HepG2 (cell line): Measurements from ENCODE around the gene TPSD1. TPM values are rescaled to one million over a fixed set of nuclear protein-coding genes. Genes with fewer than 3 reads are reported as not detected.

Source experiments
- ATAC-seq: fragments of 200-7000 bp; cut with Tn5 transposase; 3 replicates; pipeline ENCODE4 v1.9.1; 2020; ENCODE audit warnings: mild to moderate bottlenecking, moderate library complexity
- BruUV-seq: library from RNA; stranded (reverse); fragments of 400-500 nt; replicated peaks from 2 replicates; lab custom pipeline; 2021; lab: Mats Ljungman, UMichigan
- CTCF ChIA-PET: fragments of 300-600 bp; formaldehyde crosslinking; extraction: SDS; loops from one replicate; lab custom pipeline; 2021; ENCODE audit warnings: low total read pairs, inconsistent platforms, low intra/inter-chr PET ratio; lab: Yijun Ruan, JAX
- POLR2A ChIA-PET: fragments of 350-600 bp; sonication (Branson Sonifier 250); formaldehyde crosslinking; loops from one replicate; lab custom pipeline; 2020; ENCODE audit warnings: antibody characterized with exemption, inconsistent platforms; lab: Yijun Ruan, JAX
- DNase-seq: peaks from one replicate; pipeline ENCODE4 v3.0.0-alpha.2; 2015; ENCODE audit warnings: low spot score
- FAIRE-seq: peaks from 3 replicates; lab custom pipeline; 2011; peaks lifted over from hg19 to GRCh38; lab: Jason Lieb, UNC
- H2AFZ ChIP-seq: one replicate; pipeline ENCODE4 v1.6.1; 2011; ENCODE audit warnings: low read length, inconsistent platforms
- H3K27ac ChIP-seq: fragments of 300-600 bp; 3 replicates; pipeline ENCODE4 v1.8.0; 2011; ENCODE audit warnings: mixed run types, mild to moderate bottlenecking, mixed read lengths, low read length, inconsistent platforms; ENCODE audit not compliant: insufficient read depth; ENCODE audit errors: extremely low read length
- H3K27me3 ChIP-seq, 2 experiments: fragments of 200-600 bp in 1 of 2; 2 replicates in 1 of 2; 3 replicates in 1 of 2; pipeline versions ENCODE4 v1.6.0 to v1.8.0; 2011; ENCODE audit warnings: low read length in 2 of 2, mild to moderate bottlenecking in 2 of 2, moderate library complexity in 2 of 2, inconsistent platforms in 1 of 2; ENCODE audit not compliant: insufficient read depth in 2 of 2, control insufficient read depth in 1 of 2
- H3K36me3 ChIP-seq, 2 experiments: fragments of 200-600 bp in 1 of 2; replicated peaks in 1 of 2; 2 replicates in 1 of 2; 3 replicates in 1 of 2; pipeline versions ENCODE4 v1.5.1 to v1.8.0; 2011; ENCODE audit warnings: low read length in 2 of 2, inconsistent platforms in 1 of 2; ENCODE audit not compliant: insufficient read depth in 2 of 2, control insufficient read depth in 1 of 2
- H3K4me1 ChIP-seq: 2 replicates; pipeline ENCODE4 v1.5.1; 2012; ENCODE audit warnings: low read length, inconsistent platforms; ENCODE audit not compliant: insufficient read depth
- H3K4me2 ChIP-seq: 2 replicates; pipeline ENCODE4 v1.6.0; 2011; ENCODE audit warnings: low read depth, low read length, inconsistent platforms
- H3K4me3 ChIP-seq, 3 experiments: fragments of 200-600 bp in 1 of 3; sonication (generic), shearing (Covaris generic) in 1 of 3; replicated peaks in 1 of 3; 2 replicates each; pipeline ENCODE4 v1.5.1; 2011 to 2016; ENCODE audit warnings: low read length in 3 of 3, inconsistent platforms in 2 of 3, low read depth in 2 of 3, mild to moderate bottlenecking in 2 of 3, control low read depth in 1 of 3, mixed read lengths in 1 of 3; ENCODE audit not compliant: insufficient read depth in 1 of 3
- H3K79me2 ChIP-seq: one replicate; pipeline ENCODE4 v1.6.1; 2011; ENCODE audit warnings: low read length, inconsistent platforms; ENCODE audit not compliant: insufficient read depth
- H3K9ac ChIP-seq: 2 replicates; pipeline ENCODE4 v1.6.0; 2011; ENCODE audit warnings: mild to moderate bottlenecking, low read depth, low read length, inconsistent platforms; ENCODE audit not compliant: insufficient read depth
- H3K9me3 ChIP-seq: 2 replicates; pipeline ENCODE4 v1.5.1; 2012; ENCODE audit warnings: mild to moderate bottlenecking, low read length
- H4K20me1 ChIP-seq: 2 replicates; pipeline ENCODE4 v1.6.0; 2011; ENCODE audit warnings: inconsistent platforms, mild to moderate bottlenecking, low read length, moderate library complexity; ENCODE audit not compliant: insufficient read depth
- JUND ChIP-seq: sonication (generic); formaldehyde crosslinking; IDR thresholded peaks from 2 replicates; pipeline ENCODE4 v1.8.0; 2022; ENCODE audit warnings: mild to moderate bottlenecking, missing genetic modification reagents
- ZFP37 ChIP-seq: sonication (generic); formaldehyde crosslinking; IDR thresholded peaks from 2 replicates; pipeline ENCODE4 v1.4.0; 2020; ENCODE audit warnings: missing genetic modification reagents, borderline replicate concordance
- ZNF737 ChIP-seq: sonication (generic); formaldehyde crosslinking; IDR thresholded peaks from 2 replicates; pipeline ENCODE4 v1.5.0; 2020; ENCODE audit warnings: missing genetic modification reagents, mild to moderate bottlenecking, borderline replicate concordance
- WGBS: methylation state at CpG from one replicate; pipeline ENCODE4 v1.1.6; 2017; ENCODE audit warnings: low lambda C conversion rate; 5-methylcytosine and 5-hydroxymethylcytosine counted together
- in situ Hi-C: cut with HindIII; loops from 2 replicates; pipeline ENCODE4 v1.10.0; 2017; ENCODE audit warnings: low pct_unique_long_range_greater_than_20kb; ENCODE audit not compliant: extremely low pct_ligation_motif_present
- intact Hi-C: fragments of 100-400 bp; cut with micrococcal nuclease; formaldehyde crosslinking; loops from one replicate; pipeline ENCODE4 v1.10.0; 2022; ENCODE audit not compliant: unreplicated experiment
- polyA plus RNA-seq, 8 experiments: library from polyadenylated mRNA; depleted of rRNA in 3 of 8; stranded (reverse) in 7 of 8; unstranded in 1 of 8; fragments of >200 nt; fragmentation: Illumina TruSeq in 4 of 8; extraction: Trizol in 4 of 8; gene quantifications; 2 replicates each; pipeline versions ENCODE4 v1.2.1 to v1.2.3, GENCODE V29; 2011 to 2016; ENCODE audit warnings: low read depth in 4 of 8, missing spikeins in 1 of 8, mixed read lengths in 1 of 8; ENCODE audit not compliant: insufficient read depth in 1 of 8
- total RNA-seq, 5 experiments: library from RNA; depleted of rRNA; stranded (reverse); fragments of >200 nt; fragmentation: Illumina TruSeq; extraction: Trizol; gene quantifications; 2 replicates each; pipeline ENCODE4 v1.2.3, GENCODE V29; 2016; ENCODE audit warnings: low read depth in 1 of 5
- TF ChIP-seq, protein P1 (sequence below): sonication (generic); formaldehyde crosslinking; IDR thresholded peaks from 2 replicates; pipeline ENCODE4 v1.5.1; 2020; ENCODE audit warnings: missing genetic modification reagents, mild to moderate bottlenecking, borderline replicate concordance

Gene TPSD1
- total and polyA plus RNA-seq, 2 of the 13 experiments (the other 11 are each of a cell fraction or from before 2014, with no cell fraction given), result not detected

DNA sequence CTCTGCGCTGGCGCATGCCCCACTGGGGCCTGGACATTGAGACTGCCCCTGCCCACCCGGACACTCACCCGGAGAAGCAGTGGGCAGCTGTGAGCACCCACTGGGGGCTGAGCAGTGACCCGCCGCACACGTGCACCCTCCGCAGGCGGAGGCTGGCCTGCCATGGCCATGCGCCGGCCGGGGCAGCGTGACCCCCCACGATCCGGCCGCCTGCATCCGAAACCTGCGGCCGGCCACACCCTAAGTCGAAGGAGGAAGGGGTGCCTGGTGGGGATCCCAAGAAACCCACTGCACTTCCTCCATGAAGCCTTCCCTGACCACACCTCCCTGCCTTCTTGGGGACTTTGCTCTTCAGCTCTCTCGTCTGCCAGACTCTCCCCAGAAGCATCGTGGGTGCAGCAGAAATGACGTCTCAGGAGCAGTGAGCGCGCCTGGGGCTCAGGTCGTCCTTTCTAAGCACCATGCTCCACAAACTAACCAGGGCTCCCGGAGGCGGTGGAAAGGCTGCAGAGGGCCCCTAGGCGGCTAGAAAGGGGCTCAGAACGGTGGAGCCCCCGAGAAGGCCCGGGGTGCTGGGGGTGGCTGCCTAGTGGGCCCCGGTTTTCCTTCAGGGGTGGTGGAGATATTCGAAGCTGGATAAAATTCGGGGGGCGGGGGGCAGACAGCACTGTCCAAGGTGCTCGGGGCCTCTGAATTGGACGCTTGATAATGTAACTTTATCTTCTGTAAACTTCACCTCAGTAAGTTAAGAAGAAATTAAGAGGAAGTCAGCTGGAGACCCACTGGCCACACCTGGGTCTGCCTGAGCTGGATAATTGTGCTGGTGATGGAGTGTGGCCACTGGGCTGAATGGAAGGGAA, 32.3 kb upstream of the TPSD1 start:
- no TSS peak for BruUV-seq
- H3K27ac ChIP-seq, result no peak overlapping the region
- H3K79me2 ChIP-seq, result no peaks in the 10 kb centered on the region
- in situ Hi-C loops, result loop anchor here (25.0 kb wide), 1 partner anchor 411 kb away; the partner anchor contains the start of gene GNG13
- CTCF ChIA-PET, result no interaction called here
- H3K4me3 ChIP-seq, result no peak overlapping the region
- DNase-seq (no peak), ATAC-seq (no peak), FAIRE-seq (no peak)
- H3K27me3 ChIP-seq, result peaks cover 10 to 44% of the 10 kb centered on the region in 2 experiments; a peak in 4 of 5 replicates
- POLR2A ChIA-PET, result no interaction called here
- no peak overlapping the region for H3K9ac ChIP-seq
- WGBS, result 36% methylated on average over 22 of the region's 38 CpGs
- H3K4me2 ChIP-seq, result no peak overlapping the region
- no peak for TF ChIP-seq ZNF737 (CRISPR knock-in tag)
- no peak for TF ChIP-seq JUND (CRISPR knock-in tag)
- no peak for TF ChIP-seq ZFP37 (CRISPR knock-in tag)
- TF ChIP-seq, protein P1, sequence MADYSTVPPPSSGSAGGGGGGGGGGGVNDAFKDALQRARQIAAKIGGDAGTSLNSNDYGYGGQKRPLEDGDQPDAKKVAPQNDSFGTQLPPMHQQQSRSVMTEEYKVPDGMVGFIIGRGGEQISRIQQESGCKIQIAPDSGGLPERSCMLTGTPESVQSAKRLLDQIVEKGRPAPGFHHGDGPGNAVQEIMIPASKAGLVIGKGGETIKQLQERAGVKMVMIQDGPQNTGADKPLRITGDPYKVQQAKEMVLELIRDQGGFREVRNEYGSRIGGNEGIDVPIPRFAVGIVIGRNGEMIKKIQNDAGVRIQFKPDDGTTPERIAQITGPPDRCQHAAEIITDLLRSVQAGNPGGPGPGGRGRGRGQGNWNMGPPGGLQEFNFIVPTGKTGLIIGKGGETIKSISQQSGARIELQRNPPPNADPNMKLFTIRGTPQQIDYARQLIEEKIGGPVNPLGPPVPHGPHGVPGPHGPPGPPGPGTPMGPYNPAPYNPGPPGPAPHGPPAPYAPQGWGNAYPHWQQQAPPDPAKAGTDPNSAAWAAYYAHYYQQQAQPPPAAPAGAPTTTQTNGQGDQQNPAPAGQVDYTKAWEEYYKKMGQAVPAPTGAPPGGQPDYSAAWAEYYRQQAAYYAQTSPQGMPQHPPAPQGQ, result no peak
- intact Hi-C loops, result no loop called here
- H3K4me1 ChIP-seq, result peaks cover 10% of the 10 kb centered on the region
- no peaks in the 10 kb centered on the region for H4K20me1 ChIP-seq
- no peaks in the 10 kb centered on the region; a peak in 1 of 5 replicates for H3K36me3 ChIP-seq
- H2AFZ ChIP-seq, result no peak overlapping the region
- no peaks in the 10 kb centered on the region for H3K9me3 ChIP-seq
